A549 (cell line): ENCODE measurements around the gene LASP1. TPM values are rescaled to one million over a fixed set of nuclear protein-coding genes. Genes with fewer than 3 reads are reported as not detected.

ENCODE experiments used
- ATAC-seq, 2 experiments: fragments of 200-7000 bp in 1 of 2; fragments of >200 bp in 1 of 2; cut with Nextera tagmentation in 1 of 2; cut with Tn5 transposase in 1 of 2; 3 replicates each; pipeline versions ENCODE4 v1.8.0 to v1.9.1; 2018 to 2020; ENCODE audit warnings: mild to moderate bottlenecking in 1 of 2, moderate library complexity in 1 of 2
- CTCF ChIA-PET: fragments of 300-600 bp; sonication (Branson Sonifier 250); formaldehyde crosslinking; extraction: SDS; loops from one replicate; lab custom pipeline; 2021; ENCODE audit warnings: antibody characterized with exemption, inconsistent platforms; lab: Yijun Ruan, JAX
- POLR2A ChIA-PET: fragments of 350-600 bp; formaldehyde crosslinking; extraction: SDS; loops from one replicate; lab custom pipeline; 2021; ENCODE audit warnings: antibody characterized with exemption, inconsistent platforms; lab: Yijun Ruan, JAX
- DNase-seq, 2 experiments: peaks; one replicate each; pipeline versions ENCODE4 v3.0.0 to v3.0.0-alpha.2; 2011 to 2016; ENCODE audit warnings: low read depth in 1 of 2, low spot score in 1 of 2
- FAIRE-seq: peaks from 2 replicates; lab custom pipeline; 2011; peaks lifted over from hg19 to GRCh38; lab: Jason Lieb, UNC
- H3K27ac ChIP-seq, 2 experiments: fragments of >200 bp; sonication (Bioruptor Twin); formaldehyde crosslinking; 3 replicates each; pipeline ENCODE4 v1.5.1; 2016 to 2017
- H3K4me1 ChIP-seq: fragments of >200 bp; sonication (Bioruptor Twin); formaldehyde crosslinking; 3 replicates; pipeline ENCODE4 v1.6.1; 2016
- H3K4me2 ChIP-seq: fragments of >200 bp; sonication (Bioruptor Twin); formaldehyde crosslinking; 3 replicates; pipeline ENCODE4 v1.6.1; 2016
- H3K4me3 ChIP-seq: fragments of >200 bp; sonication (Bioruptor Twin); formaldehyde crosslinking; 3 replicates; pipeline ENCODE4 v1.5.1; 2016
- H3K9me3 ChIP-seq: fragments of >200 bp; sonication (Bioruptor Twin); formaldehyde crosslinking; 3 replicates; pipeline ENCODE4 v1.6.1; 2016
- ATOH8 ChIP-seq: fragments of 250-450 bp; sonication (Bioruptor Pico); IDR thresholded peaks from 2 replicates; pipeline ENCODE4 v1.5.0; 2020; ENCODE audit warnings: low read depth, mild to moderate bottlenecking, moderate library complexity
- CBX2 ChIP-seq: fragments of 200-600 bp; sonication (generic); IDR thresholded peaks from 2 replicates; pipeline ENCODE4 v1.6.1; 2016; ENCODE audit warnings: low read depth, mild to moderate bottlenecking, borderline replicate concordance
- CEBPB ChIP-seq, 2 experiments: fragments of >200 bp in 1 of 2; sonication (Bioruptor Twin) in 1 of 2; formaldehyde crosslinking in 1 of 2; IDR thresholded peaks; 2 replicates each; pipeline ENCODE4 v1.6.1; 2012 to 2016
- CHD2 ChIP-seq: fragments of 150-350 bp; IDR thresholded peaks from 2 replicates; pipeline ENCODE4 v1.6.1; 2014; ENCODE audit warnings: low read length; ENCODE audit not compliant: partially characterized antibody
- EHF ChIP-seq: fragments of 250-450 bp; sonication (Bioruptor Pico); IDR thresholded peaks from 2 replicates; pipeline ENCODE4 v1.5.0; 2020; ENCODE audit warnings: mild to moderate bottlenecking
- HDAC2 ChIP-seq: fragments of 200-600 bp; sonication (generic); IDR thresholded peaks from 2 replicates; pipeline ENCODE4 v1.6.1; 2016
- HMGXB4 ChIP-seq: fragments of 250-450 bp; sonication (Bioruptor Pico); IDR thresholded peaks from 2 replicates; pipeline ENCODE4 v1.5.0; 2021; ENCODE audit warnings: mild to moderate bottlenecking, moderate library complexity, borderline replicate concordance
- KDM1A ChIP-seq: fragments of 200-600 bp; sonication (generic); IDR thresholded peaks from 2 replicates; pipeline ENCODE4 v1.6.1; 2016; ENCODE audit warnings: low read depth, mild to moderate bottlenecking
- MAX ChIP-seq: IDR thresholded peaks from 2 replicates; pipeline ENCODE4 v1.6.1; 2012
- MYC ChIP-seq: IDR thresholded peaks from 2 replicates; pipeline ENCODE4 v1.6.1; 2012; ENCODE audit warnings: mild to moderate bottlenecking, inconsistent platforms, low read length, improper control_type of control experiment, borderline replicate concordance
- NPAS2 ChIP-seq: fragments of 250-450 bp; sonication (Bioruptor Pico); IDR thresholded peaks from 2 replicates; pipeline ENCODE4 v1.8.0; 2022; ENCODE audit warnings: mild to moderate bottlenecking, moderate library complexity, borderline replicate concordance
- PBX3 ChIP-seq: IDR thresholded peaks from 2 replicates; pipeline ENCODE4 v1.6.1; 2012
- RAD21 ChIP-seq, 2 experiments: fragments of >200 bp in 1 of 2; sonication (Bioruptor Twin) in 1 of 2; formaldehyde crosslinking in 1 of 2; IDR thresholded peaks in 1 of 2; conservative IDR thresholded peaks in 1 of 2; 2 replicates in 1 of 2; 3 replicates in 1 of 2; pipeline ENCODE4 v1.6.1; 2012 to 2018; ENCODE audit warnings: inconsistent platforms in 1 of 2
- RCOR1 ChIP-seq: fragments of 150-350 bp; IDR thresholded peaks from 2 replicates; pipeline ENCODE4 v1.6.1; 2014; ENCODE audit warnings: antibody characterized with exemption, low read length, low read depth
- RFX5 ChIP-seq: fragments of 450-650 bp; IDR thresholded peaks from 2 replicates; pipeline ENCODE4 v1.7.1; 2014; ENCODE audit warnings: antibody characterized with exemption, mild to moderate bottlenecking, moderate library complexity
- RNF2 ChIP-seq: fragments of 200-600 bp; sonication (generic); IDR thresholded peaks from 2 replicates; pipeline ENCODE4 v1.6.1; 2016; ENCODE audit warnings: low read depth, mild to moderate bottlenecking, antibody characterized with exemption, moderate library complexity, borderline replicate concordance
- SMC3 ChIP-seq: fragments of >200 bp; sonication (Bioruptor Twin); formaldehyde crosslinking; IDR thresholded peaks from 3 replicates; pipeline ENCODE4 v1.6.1; 2018; ENCODE audit warnings: inconsistent platforms
- ZNF302 ChIP-seq: fragments of 250-450 bp; sonication (Bioruptor Pico); IDR thresholded peaks from 2 replicates; pipeline ENCODE4 v1.9.0; 2021; ENCODE audit warnings: inconsistent platforms, mild to moderate bottlenecking, moderate library complexity
- WGBS: methylation state at CpG from one replicate; pipeline ENCODE4 v1.1.6; 2017; ENCODE audit errors: missing lambda C conversion rate; 5-methylcytosine and 5-hydroxymethylcytosine counted together
- polyA plus RNA-seq, 4 experiments: library from polyadenylated mRNA; depleted of rRNA in 3 of 4; stranded (reverse); fragments of >200 nt; fragmentation: RNase III in 1 of 4; extraction: RNeasy Plus Mini Kit Qiagen cat#74134 plus additional on column Dnase treatment in 1 of 4; gene quantifications; 2 replicates in 3 of 4; 3 replicates in 1 of 4; pipeline ENCODE4 v1.2.3, GENCODE V29; 2011 to 2017

Gene LASP1
- polyA plus RNA-seq, 2 of the 4 experiments (the other 2 are of a cell fraction), result 145 to 281 TPM

- TF ChIP-seq RNF2 (no peak), SMC3 (no peak), KDM1A (no peak), CHD2 (no peak), RCOR1 (no peak), RFX5 (no peak), RAD21 (conservative IDR thresholded peaks at IDR 0.05 in 1 of 2, IDR thresholded peaks at IDR 0.05 in 1 of 2) (no peak), CBX2 (no peak)
- TF ChIP-seq, all 56 proteins: peak for 0
- peaks cover 29% of the 10 kb centered on the region for H3K4me1 ChIP-seq
- no peak for DNase-seq
- no peaks in the 10 kb centered on the region for H3K9me3 ChIP-seq
- no peak overlapping the region for H3K4me3 ChIP-seq
- peak overlapping the region in 1 of 2 experiments; percentile 20; a peak in 2 of 6 replicates for H3K27ac ChIP-seq
- 81% methylated on average over 15 of the region's 15 CpGs for WGBS
- ChIA-PET POLR2A (no interaction called here), CTCF (interaction anchor here (0.6 to 11.8 kb wide), 8 partner anchors 8 to 257 kb away, joined by 3 to 90 read pairs (median 4); partner anchors contain the start of gene LASP1)
- no peak overlapping the region for H3K4me2 ChIP-seq
- no peak for FAIRE-seq
- ATAC-seq, result peak in 1 of 2 experiments; percentile 29; a peak in 3 of 6 replicates
These were observed 38.2 kb downstream of the LASP1 start for GRCh38 chr17:38907930-38908675.

GRCh38 chr17:38908676-38909181, 38.9 kb downstream of the LASP1 start:
- ATAC-seq, result peak in 1 of 2 experiments; percentile 4; a peak in 2 of 6 replicates
- no peak for FAIRE-seq
- DNase-seq, result no peak
- Histone ChIP-seq H3K4me3 (no peak overlapping the region), H3K4me2 (no peak overlapping the region), H3K27ac (peak overlapping the region in 1 of 2 experiments; percentile 20; a peak in 2 of 6 replicates), H3K4me1 (peaks cover 29% of the 10 kb centered on the region), H3K9me3 (no peaks in the 10 kb centered on the region)
- 71% methylated on average over 8 of the region's 8 CpGs for WGBS
- POLR2A ChIA-PET, result no interaction called here
- TF ChIP-seq MAX (no peak), EHF (CRISPR knock-in tag) (no peak), MYC (no peak), HDAC2 (no peak), RAD21 (conservative IDR thresholded peaks at IDR 0.05 in 1 of 2, IDR thresholded peaks at IDR 0.05 in 1 of 2) (no peak), NPAS2 (no peak), ATOH8 (no peak), HMGXB4 (CRISPR knock-in tag) (no peak), CEBPB (IDR thresholded peaks at IDR 0.05) (no peak), PBX3 (no peak), ZNF302 (CRISPR knock-in tag) (no peak)
- TF ChIP-seq, all 56 proteins: peak for 0
- CTCF ChIA-PET, result interaction anchor here (0.5 to 11.8 kb wide), 6 partner anchors 8 to 256 kb away, joined by 3 to 90 read pairs (median 4); partner anchors contain the start of gene LASP1
